ENCODE results near the gene EMP2.

Gene EMP2

DNA sequence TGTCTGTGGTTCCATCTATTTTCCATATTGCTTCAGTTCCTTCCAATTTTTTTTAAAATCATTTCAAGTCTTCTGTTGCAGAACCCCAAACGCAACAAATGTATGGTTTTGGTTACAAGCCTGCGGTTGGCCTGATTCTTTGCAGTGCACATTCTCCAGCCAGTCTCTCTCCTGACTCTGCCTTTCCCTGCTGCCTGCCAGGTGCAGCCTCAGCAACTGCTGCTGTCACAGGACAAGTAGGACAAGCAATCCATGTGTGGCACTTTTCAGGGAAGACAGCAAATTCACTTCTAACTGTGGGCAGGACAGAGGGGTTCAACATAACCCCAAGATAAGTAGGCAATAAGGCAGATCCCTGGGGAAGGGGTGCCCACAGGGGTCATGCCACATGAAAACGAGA, 24.2 kb downstream of the EMP2 start:
- DNase-seq (ENCODE audit: low spot score): no peak
- TF ChIP-seq, protein P1, sequence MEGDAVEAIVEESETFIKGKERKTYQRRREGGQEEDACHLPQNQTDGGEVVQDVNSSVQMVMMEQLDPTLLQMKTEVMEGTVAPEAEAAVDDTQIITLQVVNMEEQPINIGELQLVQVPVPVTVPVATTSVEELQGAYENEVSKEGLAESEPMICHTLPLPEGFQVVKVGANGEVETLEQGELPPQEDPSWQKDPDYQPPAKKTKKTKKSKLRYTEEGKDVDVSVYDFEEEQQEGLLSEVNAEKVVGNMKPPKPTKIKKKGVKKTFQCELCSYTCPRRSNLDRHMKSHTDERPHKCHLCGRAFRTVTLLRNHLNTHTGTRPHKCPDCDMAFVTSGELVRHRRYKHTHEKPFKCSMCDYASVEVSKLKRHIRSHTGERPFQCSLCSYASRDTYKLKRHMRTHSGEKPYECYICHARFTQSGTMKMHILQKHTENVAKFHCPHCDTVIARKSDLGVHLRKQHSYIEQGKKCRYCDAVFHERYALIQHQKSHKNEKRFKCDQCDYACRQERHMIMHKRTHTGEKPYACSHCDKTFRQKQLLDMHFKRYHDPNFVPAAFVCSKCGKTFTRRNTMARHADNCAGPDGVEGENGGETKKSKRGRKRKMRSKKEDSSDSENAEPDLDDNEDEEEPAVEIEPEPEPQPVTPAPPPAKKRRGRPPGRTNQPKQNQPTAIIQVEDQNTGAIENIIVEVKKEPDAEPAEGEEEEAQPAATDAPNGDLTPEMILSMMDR (IDR thresholded peaks at IDR 0.05; ENCODE audit: extremely low read depth, missing control alignments): no peak

DNA sequence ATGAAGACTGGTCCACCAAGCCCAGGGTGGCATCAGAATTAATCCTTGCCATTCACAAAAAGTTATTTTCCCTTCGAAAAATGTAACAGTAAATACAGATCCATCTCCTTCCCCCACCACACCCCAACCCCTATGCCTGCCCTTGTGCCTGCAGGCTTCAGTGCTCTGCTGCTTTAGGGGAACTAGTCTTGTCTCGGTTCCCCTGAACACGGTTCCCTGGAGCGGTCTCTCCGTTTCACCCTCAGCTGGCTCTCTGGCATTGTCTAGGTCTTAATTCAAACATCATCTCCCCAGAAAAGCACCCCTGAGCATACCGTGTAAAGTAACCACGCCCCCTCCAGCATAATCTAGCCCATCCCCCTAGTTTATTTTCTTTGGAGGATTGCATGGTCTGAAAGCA, 25.8 kb downstream of the EMP2 start:
- TF ChIP-seq, protein P1 (IDR thresholded peaks at IDR 0.05; ENCODE audit: extremely low read depth, missing control alignments): no peak

DNA sequence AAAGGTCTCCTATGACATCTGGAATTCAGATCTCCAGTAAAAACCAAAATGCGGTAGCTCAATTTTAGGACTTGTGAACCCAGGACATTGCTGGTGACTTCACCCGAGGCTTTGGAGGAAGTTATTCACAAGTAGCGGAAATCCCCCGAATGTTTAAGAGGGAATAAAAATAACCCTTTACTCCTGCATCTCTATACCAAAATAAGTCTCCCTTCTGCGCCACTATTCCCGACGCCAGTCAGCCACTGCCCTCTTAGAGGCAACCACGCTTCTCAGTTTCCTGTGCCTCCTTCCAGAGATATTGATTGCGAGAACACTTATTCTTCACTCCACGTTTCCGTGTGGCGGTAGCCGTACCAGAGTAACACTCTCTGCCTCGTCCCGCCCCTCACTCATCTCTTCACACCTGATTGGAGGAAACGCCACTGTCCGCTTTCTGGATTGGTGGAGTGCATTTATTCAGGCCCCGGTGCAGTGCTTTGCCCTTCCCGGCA, 27.4 kb downstream of the EMP2 start:
- TF ChIP-seq, protein P1 (IDR thresholded peaks at IDR 0.05; ENCODE audit: extremely low read depth, missing control alignments): no peak
- peak; percentile 91 for DNase-seq (ENCODE audit: low spot score)

More for the DNA sequence above, 25.8 kb downstream of the EMP2 start:
- DNase-seq (ENCODE audit: low spot score): no peak

DNA sequence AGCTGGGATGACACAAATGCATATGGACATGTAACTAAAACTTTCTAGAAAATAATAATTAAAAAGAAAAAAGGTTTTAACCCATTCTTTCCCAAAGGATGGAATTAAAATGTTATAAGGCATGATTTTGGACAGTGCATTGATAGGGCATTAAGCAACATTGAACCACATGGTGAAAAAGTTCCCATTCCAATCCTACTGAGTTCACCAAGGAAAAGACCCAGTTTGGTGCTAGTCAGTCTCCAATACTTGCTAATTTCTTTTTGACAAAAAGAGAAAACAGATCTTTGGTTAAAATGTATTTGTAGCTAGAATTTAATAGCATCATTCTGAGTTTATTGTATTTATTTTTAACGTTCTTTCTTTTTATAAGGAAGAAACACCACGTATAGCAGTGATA, 28.1 kb downstream of the EMP2 start:
- TF ChIP-seq, protein P1 (IDR thresholded peaks at IDR 0.05; ENCODE audit: extremely low read depth, missing control alignments): no peak
- no peak for DNase-seq (ENCODE audit: low spot score)

DNA sequence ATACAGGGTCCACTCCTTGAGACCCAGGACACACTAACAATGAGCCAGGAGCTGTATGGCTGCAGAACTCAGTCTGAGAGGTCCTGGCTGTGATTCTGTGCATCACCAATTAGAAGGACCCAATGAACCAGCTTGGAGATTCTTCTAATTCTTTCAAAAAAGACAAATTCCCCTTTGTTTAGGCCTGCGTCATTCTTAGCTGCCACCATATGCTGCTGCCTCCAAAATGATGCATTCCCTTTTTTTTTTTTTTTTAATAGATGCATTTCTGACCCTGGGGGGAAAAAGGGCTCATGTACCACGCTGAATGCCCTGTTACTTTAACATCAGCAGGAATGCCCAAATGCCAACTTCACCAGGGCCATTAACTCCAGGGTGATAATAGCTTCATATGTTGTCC, 28.5 kb downstream of the EMP2 start:
- TF ChIP-seq, protein P1 (IDR thresholded peaks at IDR 0.05; ENCODE audit: extremely low read depth, missing control alignments): no peak
- no peak for DNase-seq (ENCODE audit: low spot score)

DNA sequence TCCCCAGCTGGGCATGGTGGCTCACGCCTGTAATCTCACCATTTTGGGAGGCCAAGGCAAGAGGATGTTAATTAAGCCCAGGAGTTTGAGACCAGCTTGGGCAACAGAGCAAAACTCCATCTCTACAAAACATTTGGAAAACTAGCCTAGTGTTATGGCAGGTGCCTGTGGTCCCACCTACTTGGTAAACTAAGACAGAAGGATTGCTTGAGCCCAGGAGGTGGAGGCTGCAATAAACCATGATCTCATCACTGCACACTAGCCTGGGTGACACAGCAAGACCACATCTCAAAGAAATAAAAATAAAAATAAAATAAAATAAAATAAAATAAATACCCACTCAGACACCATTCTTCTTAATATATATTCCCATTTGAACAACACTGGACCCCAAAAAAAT, 32.0 kb downstream of the EMP2 start:
- DNase-seq (ENCODE audit: low spot score): no peak
- TF ChIP-seq, protein P1 (IDR thresholded peaks at IDR 0.05; ENCODE audit: extremely low read depth, missing control alignments): no peak

DNA sequence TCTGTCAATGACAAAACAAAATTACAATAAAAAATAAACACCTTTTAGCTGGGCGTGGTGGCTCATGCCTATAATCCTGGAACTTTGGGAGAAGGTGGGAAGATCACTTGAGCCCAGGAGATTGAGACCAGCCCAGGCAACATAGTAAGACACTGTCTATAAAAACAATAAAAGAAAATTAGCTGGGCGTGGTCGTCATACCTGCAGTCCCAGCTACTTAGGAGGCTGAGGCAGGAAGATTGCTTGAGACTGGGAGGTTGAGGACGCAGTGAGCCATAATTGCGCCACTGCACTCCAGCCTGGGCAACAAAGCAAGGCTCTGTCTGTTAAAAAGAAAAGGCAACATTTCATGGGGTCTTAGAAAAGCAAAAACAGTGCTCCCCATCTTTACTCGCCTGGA, 32.7 kb downstream of the EMP2 start:
- no peak for DNase-seq (ENCODE audit: low spot score)
- TF ChIP-seq, protein P1 (IDR thresholded peaks at IDR 0.05; ENCODE audit: extremely low read depth, missing control alignments): no peak

Measured in GM20000 (cell line).